Stimulated activated naive CD8-positive, alpha-beta T cell treated with anti-CD3 and anti-CD28 coated beads, Interleukin-15, Interleukin-2, amounts not matched to agents 100 ng/mL and 50 ng/mL, for 24 hours (primary cell): Measurements from ENCODE around the gene EIF1AD.
"Not testable (repeated sequence)": the region's sequence is repeated elsewhere in the genome, so short reads cannot be mapped to it uniquely, and the experiment has no call there.

Experiments used
- H3K27ac Mint-ChIP-seq: one replicate; pipeline ENCODE4 v1.8.0; 2021; ENCODE audit warnings: mild to moderate bottlenecking, mixed read lengths
- H3K27me3 Mint-ChIP-seq: one replicate; pipeline ENCODE4 v1.8.0; 2021; ENCODE audit warnings: mixed read lengths
- H3K36me3 Mint-ChIP-seq: one replicate; pipeline ENCODE4 v1.8.0; 2021; ENCODE audit warnings: low read depth, mixed read lengths
- H3K4me1 Mint-ChIP-seq: one replicate; pipeline ENCODE4 v1.8.0; 2021; ENCODE audit warnings: low read depth, mixed read lengths
- H3K4me3 Mint-ChIP-seq: one replicate; pipeline ENCODE4 v1.8.0; 2021; ENCODE audit warnings: mild to moderate bottlenecking, mixed read lengths
- H3K9me3 Mint-ChIP-seq: one replicate; pipeline ENCODE4 v1.8.0; 2021; ENCODE audit warnings: mixed read lengths

Gene EIF1AD

DNA sequence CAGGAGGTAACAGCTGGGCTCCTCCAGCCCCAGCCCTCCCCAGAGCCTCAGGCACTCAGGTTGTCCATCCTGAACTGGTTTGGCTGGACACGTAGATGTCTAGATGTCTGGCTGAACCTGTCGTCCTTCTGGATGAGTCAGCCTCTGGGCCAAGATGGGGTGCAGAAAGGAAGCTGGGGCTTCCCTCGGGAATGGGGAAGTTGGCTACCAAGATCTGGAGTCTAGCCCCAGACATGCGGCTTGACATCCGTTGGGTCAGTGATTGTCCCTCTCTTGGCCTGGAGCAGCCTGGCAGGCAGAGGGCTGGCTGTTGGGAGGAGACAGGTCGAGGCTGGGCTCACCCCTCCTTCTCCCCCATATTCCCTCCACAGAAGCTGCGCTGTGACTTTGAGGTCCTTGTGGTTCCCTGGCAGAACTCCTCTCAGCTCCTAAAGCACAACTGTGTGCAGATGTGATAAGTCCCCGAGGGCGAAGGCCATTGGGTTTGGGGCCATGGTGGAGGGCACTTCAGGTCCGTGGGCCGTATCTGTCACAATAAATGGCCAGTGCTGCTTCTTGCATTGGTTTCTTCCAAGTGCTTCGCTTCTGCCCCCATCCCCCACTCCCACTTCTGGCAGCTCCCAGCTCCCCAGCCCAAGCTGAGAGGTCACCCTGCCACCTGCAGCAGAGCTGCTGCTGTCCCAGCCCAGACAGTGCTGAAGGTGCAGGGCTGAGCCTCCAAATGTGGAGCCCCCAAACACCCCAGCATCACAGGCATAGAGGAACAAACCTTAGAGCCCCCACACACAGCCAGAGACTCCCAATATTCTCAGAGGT, 11.2 kb upstream of the EIF1AD start:
- Mint-ChIP-seq H3K4me1 (peaks cover 5% of the 10 kb centered on the region), H3K27me3 (peaks cover 5% of the 10 kb centered on the region), H3K36me3 (no peaks in the 10 kb centered on the region), H3K4me3 (no peak overlapping the region), H3K27ac (no peak overlapping the region), H3K9me3 (no peaks in the 10 kb centered on the region)

DNA sequence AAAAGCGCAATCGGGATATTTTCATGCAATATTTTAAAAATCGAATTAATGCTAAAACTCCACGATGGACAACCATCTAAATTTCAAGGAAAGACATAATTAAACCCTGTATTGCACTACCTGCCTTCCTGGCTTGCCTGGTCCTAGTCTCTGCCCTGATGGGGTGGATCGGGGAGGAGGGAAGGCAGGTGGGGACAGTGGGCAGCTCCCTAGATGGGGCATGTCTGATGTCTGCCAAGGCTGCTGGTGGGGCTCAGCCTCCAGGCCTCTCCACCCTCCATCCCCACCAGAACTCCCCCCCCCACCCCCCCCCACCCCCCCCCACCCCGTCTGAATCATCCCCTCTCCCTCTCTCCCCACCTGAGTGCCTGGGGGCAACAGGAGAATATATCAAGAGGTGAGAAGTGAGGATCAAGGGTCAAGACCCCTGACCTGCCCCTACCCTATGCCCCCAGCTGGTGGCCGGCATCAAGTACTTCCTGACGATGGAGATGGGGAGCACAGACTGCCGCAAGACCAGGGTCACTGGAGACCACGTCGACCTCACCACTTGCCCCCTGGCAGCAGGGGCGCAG, 10.5 kb upstream of the EIF1AD start:
- H3K4me1 Mint-ChIP-seq: peaks cover 1% of the 10 kb centered on the region
- no peak overlapping the region for H3K4me3 Mint-ChIP-seq
- peaks cover 5% of the 10 kb centered on the region for H3K27me3 Mint-ChIP-seq
- no peaks in the 10 kb centered on the region for H3K36me3 Mint-ChIP-seq
- no peak overlapping the region for H3K27ac Mint-ChIP-seq
- H3K9me3 Mint-ChIP-seq: no peaks in the 10 kb centered on the region

DNA sequence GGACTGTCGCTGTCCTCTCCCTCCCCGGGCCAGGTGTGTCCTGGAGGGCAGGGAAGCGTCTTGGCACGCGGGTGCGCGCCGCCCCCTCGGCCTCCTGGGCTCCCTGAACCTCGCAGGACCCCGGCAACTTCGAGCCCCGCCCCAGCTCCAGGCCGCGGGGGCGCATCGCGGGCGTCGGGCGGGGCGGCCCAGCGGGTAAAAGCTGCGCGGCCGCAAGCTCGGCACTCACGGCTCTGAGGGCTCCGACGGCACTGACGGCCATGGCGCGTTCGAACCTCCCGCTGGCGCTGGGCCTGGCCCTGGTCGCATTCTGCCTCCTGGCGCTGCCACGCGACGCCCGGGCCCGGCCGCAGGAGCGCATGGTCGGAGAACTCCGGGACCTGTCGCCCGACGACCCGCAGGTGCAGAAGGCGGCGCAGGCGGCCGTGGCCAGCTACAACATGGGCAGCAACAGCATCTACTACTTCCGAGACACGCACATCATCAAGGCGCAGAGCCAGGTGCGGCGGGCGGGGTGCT, 9.9 kb upstream of the EIF1AD start, which contains the start of gene CST6:
CST6 (plus strand) TSS at position 224 of the 519 bp plus-strand sequence; CDS start at position 261, 37 bp downstream.
- Mint-ChIP-seq H3K9me3 (no peaks in the 10 kb centered on the region), H3K27ac (no peak within 1 kb of the TSS), H3K4me1 (no peaks in the 10 kb centered on the region), H3K27me3 (peaks cover 5% of the 10 kb centered on the region), H3K36me3 (no peaks in the 10 kb centered on the region), H3K4me3 (no peak within 1 kb of the TSS)

DNA sequence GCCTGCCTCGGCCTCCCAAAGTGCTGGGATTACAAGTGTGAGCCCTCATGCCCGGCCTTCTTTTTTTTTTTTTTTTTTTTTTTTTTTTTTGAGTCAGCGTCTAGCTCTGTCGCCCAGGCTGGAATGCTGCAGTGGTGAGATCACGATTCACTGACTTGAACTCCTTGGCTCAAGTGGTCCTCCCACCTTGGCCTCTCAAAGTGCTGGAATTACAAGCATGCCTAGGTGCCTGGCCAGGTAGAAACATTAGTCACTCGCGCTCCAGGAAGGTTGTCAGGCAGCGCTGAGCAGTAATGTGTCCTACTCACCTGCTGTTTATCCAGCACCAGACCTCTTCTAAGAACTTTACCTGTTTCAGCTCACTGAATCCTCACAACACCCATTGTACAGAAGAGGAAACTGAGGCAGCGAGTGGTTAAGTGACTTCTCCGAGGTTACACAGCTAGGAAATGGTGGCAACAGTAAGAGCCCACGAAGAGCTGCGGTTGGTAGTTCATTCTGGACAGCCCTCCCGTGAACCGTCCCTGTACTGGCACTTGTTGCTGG, 9.4 kb upstream of the EIF1AD start:
- Mint-ChIP-seq H3K9me3 (no peaks in the 10 kb centered on the region), H3K36me3 (no peaks in the 10 kb centered on the region), H3K4me3 (no peak overlapping the region), H3K4me1 (no peaks in the 10 kb centered on the region), H3K27ac (no peak overlapping the region), H3K27me3 (peaks cover 5% of the 10 kb centered on the region)

DNA sequence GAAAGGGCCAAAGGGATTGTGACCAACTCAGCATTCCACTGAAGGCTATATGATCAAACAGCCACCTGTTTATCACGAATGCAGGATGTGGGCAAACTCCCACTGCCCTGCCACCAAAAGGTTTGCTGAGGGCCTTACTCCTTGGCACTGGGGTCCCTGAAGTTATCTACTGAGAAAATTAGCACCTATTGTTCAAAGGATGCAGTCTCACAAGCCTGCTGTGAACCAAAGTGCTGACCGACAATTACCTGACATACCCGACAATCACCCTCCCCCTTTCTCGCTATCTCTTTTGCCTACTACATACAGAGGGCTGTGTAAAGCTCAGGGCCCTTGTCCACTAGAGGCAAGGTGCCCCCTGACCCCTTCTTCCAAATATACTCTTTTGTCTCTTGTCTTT, 8.1 kb upstream of the EIF1AD start:
- not testable (repeated sequence) for H3K4me3 Mint-ChIP-seq, H3K27ac Mint-ChIP-seq, H3K27me3 Mint-ChIP-seq, H3K9me3 Mint-ChIP-seq, H3K36me3 Mint-ChIP-seq, H3K4me1 Mint-ChIP-seq

DNA sequence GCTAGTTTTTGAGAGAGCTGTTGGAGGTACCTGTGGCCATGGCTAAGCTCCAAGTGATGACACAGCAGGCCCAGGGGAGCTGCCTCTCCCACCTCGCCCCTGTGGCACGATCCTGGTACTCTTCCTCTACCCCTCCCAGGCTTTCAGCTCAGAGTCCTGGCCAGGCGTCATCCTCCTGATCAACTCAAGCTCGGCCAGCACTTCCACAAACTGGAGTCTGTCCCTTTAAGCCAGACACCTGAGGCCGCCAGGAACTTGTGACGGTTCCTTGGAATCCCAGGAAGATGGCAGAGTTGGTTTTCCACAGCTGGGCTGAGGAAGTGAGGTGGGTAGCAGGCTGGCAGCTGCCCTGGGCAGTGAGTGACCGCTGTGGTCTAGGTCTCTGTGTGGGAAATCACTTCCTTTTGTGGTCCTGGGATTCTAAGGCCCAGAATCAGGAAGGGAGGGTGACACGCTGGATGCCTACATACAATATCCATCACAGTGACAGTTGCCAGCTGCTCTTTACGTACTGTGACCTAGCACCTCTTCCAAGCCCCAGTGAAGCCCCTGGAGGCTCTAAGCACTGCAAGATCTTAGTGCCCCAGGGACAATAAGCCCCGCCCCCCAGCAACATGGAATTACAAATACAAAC, 6.6 kb upstream of the EIF1AD start:
- Mint-ChIP-seq H3K4me1 (peaks cover 15% of the 10 kb centered on the region), H3K27ac (no peak overlapping the region), H3K9me3 (no peaks in the 10 kb centered on the region), H3K36me3 (peaks cover 18% of the 10 kb centered on the region), H3K4me3 (no peak overlapping the region), H3K27me3 (no peaks in the 10 kb centered on the region)

DNA sequence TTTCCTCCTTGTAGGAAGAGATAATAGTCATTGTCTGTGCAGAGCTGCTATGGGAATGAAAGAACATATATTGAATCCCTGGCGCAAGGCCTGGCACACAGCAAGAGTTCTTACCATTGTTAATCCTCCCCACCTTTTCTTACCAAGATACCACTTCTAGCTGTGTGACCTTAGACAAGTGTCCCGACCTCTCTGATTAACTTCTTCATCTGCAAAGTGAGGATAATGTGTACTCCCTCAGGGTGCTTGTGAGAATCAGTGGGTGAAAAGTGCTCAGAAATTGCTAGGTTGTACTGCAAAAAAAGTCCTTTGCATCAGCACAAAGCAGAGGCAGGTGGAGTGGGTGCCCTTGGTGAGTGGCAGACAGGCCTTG, 6.1 kb upstream of the EIF1AD start:
- H3K27me3 Mint-ChIP-seq: no peaks in the 10 kb centered on the region
- peaks cover 23% of the 10 kb centered on the region for H3K36me3 Mint-ChIP-seq
- peaks cover 20% of the 10 kb centered on the region for H3K4me1 Mint-ChIP-seq
- no peak overlapping the region for H3K4me3 Mint-ChIP-seq
- no peaks in the 10 kb centered on the region for H3K9me3 Mint-ChIP-seq
- H3K27ac Mint-ChIP-seq: no peak overlapping the region

DNA sequence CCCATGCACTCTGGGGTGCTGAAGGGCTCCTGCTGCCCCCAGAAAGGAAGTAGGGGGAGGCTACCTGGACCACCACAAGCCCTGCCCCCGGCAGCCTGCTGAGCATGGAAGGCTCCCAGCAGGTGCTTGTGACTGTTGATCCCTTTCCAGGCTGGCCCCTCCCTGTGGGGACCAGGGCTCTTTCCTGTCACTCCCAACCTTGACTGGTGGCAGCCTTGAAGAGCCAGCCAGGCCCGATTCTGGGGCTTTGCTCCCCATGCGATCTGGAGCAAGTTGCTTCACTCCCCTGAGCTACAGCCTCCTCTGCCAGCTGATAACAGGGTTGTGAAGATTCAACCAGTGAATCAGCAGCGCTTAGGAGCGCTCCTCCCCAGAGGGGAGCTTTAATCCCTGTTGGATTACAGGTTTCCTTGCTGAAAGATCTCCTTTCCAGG, 5.3 kb upstream of the EIF1AD start:
- Mint-ChIP-seq H3K36me3 (peaks cover 28% of the 10 kb centered on the region), H3K9me3 (no peaks in the 10 kb centered on the region), H3K4me1 (peaks cover 25% of the 10 kb centered on the region), H3K27me3 (no peaks in the 10 kb centered on the region), H3K4me3 (no peak overlapping the region), H3K27ac (no peak overlapping the region)

DNA sequence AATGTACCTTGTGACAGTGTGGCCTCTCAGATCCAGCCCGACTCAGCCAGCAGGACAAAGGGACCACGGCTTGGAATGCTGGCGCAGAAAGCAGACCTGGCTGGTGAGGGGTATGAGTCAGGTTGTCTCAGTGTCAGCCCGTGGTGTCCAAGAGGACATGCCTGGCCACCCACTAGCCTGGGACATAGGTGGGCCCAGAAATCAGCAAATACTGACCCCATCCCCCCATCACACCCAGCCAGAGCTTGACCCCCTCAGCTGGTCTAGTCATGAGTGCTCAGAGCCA, 4.9 kb upstream of the EIF1AD start:
- H3K27me3 Mint-ChIP-seq: no peaks in the 10 kb centered on the region
- H3K36me3 Mint-ChIP-seq: peaks cover 29% of the 10 kb centered on the region
- no peaks in the 10 kb centered on the region for H3K9me3 Mint-ChIP-seq
- H3K27ac Mint-ChIP-seq: no peak overlapping the region
- no peak overlapping the region for H3K4me3 Mint-ChIP-seq
- H3K4me1 Mint-ChIP-seq: peaks cover 27% of the 10 kb centered on the region

DNA sequence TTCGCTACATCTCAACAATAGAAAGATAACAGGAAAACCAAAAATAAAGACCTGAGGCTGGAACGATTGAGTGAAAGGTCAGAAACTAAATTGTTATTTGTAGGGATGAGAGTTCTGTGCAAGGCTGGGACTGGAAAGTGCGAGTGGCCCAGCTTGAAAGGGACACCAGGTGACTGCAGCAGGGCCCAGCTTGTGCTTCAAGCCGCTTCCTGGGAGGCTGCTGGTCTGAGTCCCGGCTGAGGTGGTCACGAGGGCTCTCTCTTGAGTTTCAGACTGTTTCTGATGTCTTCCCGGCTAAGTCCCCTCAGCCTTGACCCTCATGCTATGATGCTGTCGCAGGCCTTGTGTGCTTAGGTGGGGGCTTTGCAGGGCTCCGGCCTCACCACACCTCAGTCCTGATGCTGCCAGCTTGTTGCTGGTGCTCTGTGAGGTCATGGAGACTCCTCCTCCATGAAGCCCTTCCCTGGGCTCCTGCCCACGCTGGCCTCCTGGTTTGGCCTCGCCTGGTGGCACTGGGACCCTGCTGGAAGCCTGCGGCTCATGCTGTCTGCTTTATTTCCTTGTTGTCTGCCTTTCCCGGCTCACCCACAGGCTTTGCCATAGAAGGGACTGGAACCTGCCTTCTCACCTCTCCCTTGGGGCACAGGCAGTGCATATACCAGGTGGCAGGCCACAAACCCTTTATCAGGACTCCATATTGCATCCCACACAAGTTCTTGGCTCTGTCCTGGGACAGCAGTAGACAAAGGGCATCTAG, 4.4 kb upstream of the EIF1AD start:
- Mint-ChIP-seq H3K4me1 (peaks cover 29% of the 10 kb centered on the region), H3K9me3 (no peaks in the 10 kb centered on the region), H3K36me3 (peaks cover 35% of the 10 kb centered on the region), H3K27me3 (no peaks in the 10 kb centered on the region), H3K4me3 (no peak overlapping the region), H3K27ac (no peak overlapping the region)

DNA sequence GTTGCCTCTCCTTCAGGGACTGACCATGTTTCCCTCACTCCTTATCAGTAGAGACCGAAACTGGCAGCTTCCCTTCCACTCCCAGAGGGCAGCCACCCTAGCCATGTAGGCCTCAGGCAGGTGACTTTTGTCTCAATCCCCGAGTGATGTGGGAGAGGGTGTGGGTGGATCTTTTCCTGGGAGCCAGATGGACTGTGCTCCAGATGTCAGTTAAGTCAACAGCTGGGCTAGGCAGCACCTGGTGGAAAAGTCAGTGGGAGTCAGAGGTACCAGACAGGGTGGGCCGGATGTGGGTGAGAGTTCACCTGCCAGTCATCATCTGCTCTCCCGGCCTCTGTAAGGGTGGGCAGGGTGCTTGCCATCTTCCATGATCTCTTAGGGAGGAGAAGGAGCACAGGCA, 2.2 kb upstream of the EIF1AD start:
- no peaks in the 10 kb centered on the region for H3K9me3 Mint-ChIP-seq
- H3K4me3 Mint-ChIP-seq: peak overlapping the region; percentile 59
- no peak overlapping the region for H3K27ac Mint-ChIP-seq
- H3K4me1 Mint-ChIP-seq: peaks cover 44% of the 10 kb centered on the region
- H3K36me3 Mint-ChIP-seq: peaks cover 52% of the 10 kb centered on the region
- H3K27me3 Mint-ChIP-seq: no peaks in the 10 kb centered on the region

DNA sequence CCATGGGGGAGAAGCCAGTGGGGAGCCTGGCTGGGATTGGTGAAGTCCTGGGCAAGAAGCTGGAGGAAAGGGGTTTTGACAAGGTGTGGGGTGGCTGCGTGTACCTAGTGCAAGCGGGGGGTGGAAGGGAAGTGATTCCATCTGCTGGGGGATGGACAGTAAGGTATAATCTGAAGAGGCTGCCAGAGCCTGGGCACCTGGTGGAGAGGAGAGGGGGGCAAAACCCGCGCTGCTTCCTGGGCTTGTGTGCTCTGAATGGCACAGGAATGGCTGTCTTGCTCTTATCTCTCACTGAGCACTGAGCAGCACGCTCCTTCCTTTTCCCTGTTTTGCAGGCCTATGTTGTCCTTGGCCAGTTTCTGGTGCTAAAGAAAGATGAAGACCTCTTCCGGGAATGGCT, 1.3 kb upstream of the EIF1AD start:
- Mint-ChIP-seq H3K4me3 (peak overlapping the region; percentile 100), H3K27ac (peak overlapping the region; percentile 89), H3K4me1 (peaks cover 46% of the 10 kb centered on the region), H3K9me3 (no peaks in the 10 kb centered on the region), H3K27me3 (no peaks in the 10 kb centered on the region), H3K36me3 (peaks cover 60% of the 10 kb centered on the region)

DNA sequence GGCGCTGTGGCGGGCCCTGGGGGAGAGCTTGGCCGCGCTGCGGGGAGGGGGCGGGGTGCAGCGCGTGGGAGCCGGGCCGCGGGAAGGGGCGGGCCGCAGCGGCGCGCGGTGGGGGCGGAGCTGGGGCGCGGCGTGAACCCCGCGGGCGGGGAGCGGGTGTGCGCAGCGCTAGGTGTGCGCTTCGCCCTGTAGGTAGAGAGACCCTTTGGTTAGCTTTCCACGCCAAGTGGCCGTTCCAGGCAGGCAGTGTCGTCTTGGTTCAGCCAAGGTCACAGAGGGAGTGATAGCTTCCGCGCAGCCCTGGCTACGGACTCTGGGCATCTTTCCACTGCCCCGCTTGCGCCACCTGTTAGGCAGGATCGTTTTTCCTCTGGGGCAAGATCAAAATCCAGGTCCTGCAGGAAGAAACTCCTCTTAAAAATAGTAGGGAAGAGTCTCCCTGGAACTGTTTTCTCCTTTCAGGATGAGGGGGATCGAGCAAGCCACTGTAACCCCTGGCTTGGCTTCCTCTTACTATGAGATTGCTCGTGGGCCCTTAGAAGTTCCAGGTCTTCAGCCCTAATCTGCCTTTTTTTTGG, 780 bp upstream of the EIF1AD start:
- Mint-ChIP-seq H3K36me3 (peaks cover 63% of the 10 kb centered on the region), H3K4me3 (peak overlapping the region; percentile 100), H3K4me1 (peaks cover 46% of the 10 kb centered on the region), H3K9me3 (no peaks in the 10 kb centered on the region), H3K27me3 (no peaks in the 10 kb centered on the region), H3K27ac (peak overlapping the region; percentile 99)

DNA sequence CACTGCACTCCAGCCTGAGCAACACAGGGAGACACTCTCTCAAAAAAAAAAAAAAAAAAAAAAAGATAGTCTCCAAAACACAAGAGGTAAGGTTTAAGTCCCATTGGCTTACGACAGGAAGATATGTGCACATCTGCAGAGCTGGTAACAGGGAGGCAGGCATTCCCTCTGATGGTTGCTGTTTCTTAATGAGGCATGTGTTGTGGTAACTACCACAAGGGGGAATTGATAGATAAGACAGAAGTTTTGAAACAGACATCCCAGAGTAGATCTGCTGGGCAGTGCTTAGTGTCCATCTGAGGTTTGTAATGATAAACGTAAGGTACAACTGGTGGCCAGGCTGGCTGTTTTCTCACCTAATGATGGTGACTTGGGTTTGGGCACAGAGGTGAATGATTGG, 4.7 kb downstream of the EIF1AD start:
- Mint-ChIP-seq H3K4me1 (peaks cover 22% of the 10 kb centered on the region), H3K27ac (no peak overlapping the region), H3K27me3 (no peaks in the 10 kb centered on the region), H3K36me3 (peaks cover 57% of the 10 kb centered on the region), H3K4me3 (no peak overlapping the region), H3K9me3 (no peaks in the 10 kb centered on the region)
